Neural cell (in vitro differentiated cells): ENCODE results near the gene ANXA6. TPM values are rescaled to one million over a fixed set of nuclear protein-coding genes. Genes with fewer than 3 reads are reported as not detected.
"Not testable (repeated sequence)": the region's sequence is repeated elsewhere in the genome, so short reads cannot be mapped to it uniquely, and the experiment has no call there.

ENCODE experiments used
- H2AFZ ChIP-seq: fragments of 200-600, 300-800 bp; sonication (generic), shearing (Covaris generic); 2 replicates; pipeline ENCODE4 v1.6.0; 2014; ENCODE audit warnings: low read depth, mild to moderate bottlenecking, antibody characterized with exemption, low read length, moderate library complexity
- H3F3A ChIP-seq: fragments of 200-600 bp; shearing (Covaris generic); 2 replicates; pipeline ENCODE4 v1.6.1; 2016; ENCODE audit warnings: mild to moderate bottlenecking, moderate library complexity, mixed read lengths, antibody characterized with exemption, low read length; ENCODE audit not compliant: insufficient read depth, poor library complexity, severe bottlenecking
- H3K27ac ChIP-seq: fragments of 200-600, 300-800 bp; sonication (generic), shearing (Covaris generic); 2 replicates; pipeline ENCODE4 v1.5.1; 2014; ENCODE audit warnings: mild to moderate bottlenecking, low read length, moderate library complexity
- H3K27me3 ChIP-seq: fragments of 300-800, 200-600 bp; sonication (generic), shearing (Covaris generic); 2 replicates; pipeline ENCODE4 v1.6.0; 2014; ENCODE audit warnings: mild to moderate bottlenecking, low read depth, low read length, moderate library complexity; ENCODE audit not compliant: insufficient read depth
- H3K36me3 ChIP-seq: fragments of 300-800, 200-600 bp; sonication (generic), shearing (Covaris generic); 2 replicates; pipeline ENCODE4 v1.5.1; 2014; ENCODE audit warnings: mild to moderate bottlenecking, antibody characterized with exemption, low read length, moderate library complexity; ENCODE audit not compliant: insufficient read depth
- H3K4me2 ChIP-seq: fragments of 300-800, 200-600 bp; sonication (generic), shearing (Covaris generic); 2 replicates; pipeline ENCODE4 v1.6.0; 2014; ENCODE audit warnings: mild to moderate bottlenecking, low read length
- H3K4me3 ChIP-seq: fragments of 300-800, 200-600 bp; sonication (generic), shearing (Covaris generic); 2 replicates; pipeline ENCODE4 v1.5.1; 2014; ENCODE audit warnings: mild to moderate bottlenecking, low read length, moderate library complexity
- H3K79me2 ChIP-seq: fragments of 200-600 bp; shearing (Covaris generic); replicated peaks from 2 replicates; pipeline ENCODE4 v1.6.0; 2014; ENCODE audit warnings: mild to moderate bottlenecking, low read length, moderate library complexity; ENCODE audit not compliant: insufficient read depth
- H3K9ac ChIP-seq: fragments of 300-800, 200-600 bp; sonication (generic), shearing (Covaris generic); 2 replicates; pipeline ENCODE4 v1.6.1; 2016; ENCODE audit warnings: mild to moderate bottlenecking, low read length, mixed read lengths
- H3K9me2 ChIP-seq: fragments of 200-600 bp; shearing (Covaris generic); 2 replicates; pipeline ENCODE4 v1.6.1; 2016; ENCODE audit warnings: mild to moderate bottlenecking, low read length, mixed read lengths; ENCODE audit not compliant: insufficient read depth
- H3K9me3 ChIP-seq: fragments of 200-600, 300-800 bp; sonication (generic), shearing (Covaris generic); 2 replicates; pipeline ENCODE4 v1.6.1; 2016; ENCODE audit warnings: mild to moderate bottlenecking, mixed run types, low read length, moderate library complexity, mixed read lengths
- H4K20me1 ChIP-seq: fragments of 200-600 bp; shearing (Covaris generic); 2 replicates; pipeline ENCODE4 v1.6.1; 2016; ENCODE audit warnings: mild to moderate bottlenecking, mixed run types; ENCODE audit not compliant: insufficient read depth
- CTCF ChIP-seq: fragments of 450-650 bp; IDR thresholded peaks from 2 replicates; pipeline ENCODE4 v1.5.1; 2014; ENCODE audit warnings: antibody characterized with exemption, mild to moderate bottlenecking, moderate library complexity; ENCODE audit not compliant: poor library complexity, severe bottlenecking
- EP300 ChIP-seq: fragments of 450-650 bp; conservative IDR thresholded peaks from 2 replicates; pipeline ENCODE4 v1.6.1; 2014; ENCODE audit warnings: antibody characterized with exemption, mild to moderate bottlenecking, moderate library complexity; ENCODE audit not compliant: poor library complexity, severe bottlenecking
- EZH2 ChIP-seq: fragments of 200-600, 300-800 bp; shearing (Covaris generic), sonication (generic); IDR thresholded peaks from 2 replicates; pipeline ENCODE4 v1.6.1; 2014; ENCODE audit warnings: antibody characterized with exemption, low read length, borderline replicate concordance, mild to moderate bottlenecking; ENCODE audit not compliant: insufficient read depth, poor library complexity, severe bottlenecking
- MXI1 ChIP-seq: fragments of 450-650 bp; conservative IDR thresholded peaks from 2 replicates; pipeline ENCODE4 v1.6.1; 2014; ENCODE audit warnings: antibody characterized with exemption, mild to moderate bottlenecking; ENCODE audit not compliant: poor library complexity, severe bottlenecking
- POLR2AphosphoS5 ChIP-seq: IDR thresholded peaks from 2 replicates; pipeline ENCODE4 v1.6.1; 2012
- RAD21 ChIP-seq: fragments of 450-650 bp; conservative IDR thresholded peaks from 2 replicates; pipeline ENCODE4 v1.6.1; 2014; ENCODE audit warnings: antibody characterized with exemption, mild to moderate bottlenecking, moderate library complexity
- REST ChIP-seq: IDR thresholded peaks from 2 replicates; pipeline ENCODE4 v1.6.1; 2012; ENCODE audit warnings: borderline replicate concordance
- SMC3 ChIP-seq: fragments of 450-650 bp; conservative IDR thresholded peaks from 2 replicates; pipeline ENCODE4 v1.6.1; 2014; ENCODE audit warnings: antibody characterized with exemption, mild to moderate bottlenecking, moderate library complexity; ENCODE audit not compliant: poor library complexity
- TAF1 ChIP-seq: IDR thresholded peaks from 2 replicates; pipeline ENCODE4 v1.6.1; 2012; ENCODE audit warnings: low read depth
- polyA plus RNA-seq: library from polyadenylated mRNA; depleted of rRNA; stranded (reverse); fragments of >200 nt; gene quantifications from 2 replicates; pipeline ENCODE4 v1.2.3, GENCODE V29; 2014

The ANXA6 gene
- polyA plus RNA-seq, 1 donor from 2014 or later = 27.5 TPM

- Histone ChIP-seq H3K27ac (no peak overlapping the region), H3K9ac (no peak overlapping the region), H4K20me1 (no peaks in the 10 kb centered on the region), H2AFZ (no peak overlapping the region), H3K9me3 (no peaks in the 10 kb centered on the region), H3K4me3 (no peak overlapping the region), H3K79me2 (no peaks in the 10 kb centered on the region), H3K4me2 (no peak overlapping the region), H3K27me3 (no peaks in the 10 kb centered on the region), H3K36me3 (no peaks in the 10 kb centered on the region), H3K9me2 (no peaks in the 10 kb centered on the region), H3F3A (no peaks in the 10 kb centered on the region)
- TF ChIP-seq POLR2AphosphoS5 (no peak), SMC3 (no peak), EZH2 (no peak), REST (no peak), CTCF (no peak), TAF1 (no peak), RAD21 (no peak), MXI1 (no peak), EP300 (no peak)
These were observed 20.8 kb upstream of the ANXA6 start for GRCh38 chr5:151178372-151178771.

- H3K9me2 ChIP-seq, H3K79me2 ChIP-seq, H3K36me3 ChIP-seq, H3K4me3 ChIP-seq, H3K27ac ChIP-seq, H4K20me1 ChIP-seq, H3K4me2 ChIP-seq, H3K9me3 ChIP-seq, H2AFZ ChIP-seq, H3K27me3 ChIP-seq, H3F3A ChIP-seq, H3K9ac ChIP-seq: not testable (repeated sequence)
These were observed 18.7 kb upstream of the ANXA6 start for GRCh38 chr5:151176268-151176667.

- Histone ChIP-seq H3K9me2 (no peaks in the 10 kb centered on the region), H3K4me3 (no peak overlapping the region), H3K79me2 (no peaks in the 10 kb centered on the region), H3K27me3 (no peaks in the 10 kb centered on the region), H2AFZ (no peak overlapping the region), H3K36me3 (no peaks in the 10 kb centered on the region), H3F3A (no peaks in the 10 kb centered on the region), H3K9ac (no peak overlapping the region), H3K9me3 (no peaks in the 10 kb centered on the region), H4K20me1 (no peaks in the 10 kb centered on the region), H3K27ac (no peak overlapping the region), H3K4me2 (no peak overlapping the region)
- TF ChIP-seq CTCF (no peak), POLR2AphosphoS5 (no peak), EZH2 (no peak), RAD21 (no peak), REST (no peak), EP300 (no peak), SMC3 (no peak)
These were observed 17.1 kb upstream of the ANXA6 start for GRCh38 chr5:151174612-151175101.
